NCI-H2081 (cell line): Measurements from ENCODE around the gene CHKB.

Source experiments
- DNase-seq, 2 experiments: peaks; one replicate each; lab custom pipeline; 2025; lab: John Stamatoyannopoulos, UW

Gene CHKB

GRCh38 chr22:50597097-50597496, 14.4 kb upstream of the CHKB start:
- no peak for DNase-seq

GRCh38 chr22:50595189-50595588, 12.5 kb upstream of the CHKB start:
- no peak for DNase-seq

- DNase-seq, result no peak
Observed at GRCh38 chr22:50587407-50587806, 4.8 kb upstream of the CHKB start.

GRCh38 chr22:50586416-50586815, 3.8 kb upstream of the CHKB start:
- DNase-seq, result no peak

- DNase-seq, result no peak
Observed at GRCh38 chr22:50585781-50586180, 3.1 kb upstream of the CHKB start.

GRCh38 chr22:50585238-50585637, 2.6 kb upstream of the CHKB start:
- DNase-seq, result no peak

- DNase-seq, result no peak
Observed at GRCh38 chr22:50584106-50585096, 1.8 kb upstream of the CHKB start.

GRCh38 chr22:50583294-50583861, 729 bp upstream of the CHKB start:
- DNase-seq, result no peak

GRCh38 chr22:50581950-50582492, 628 bp downstream of the CHKB start:
- no peak for DNase-seq

- DNase-seq, result no peak
Observed at GRCh38 chr22:50581031-50581949, 1.4 kb downstream of the CHKB start.

- DNase-seq, result no peak
Observed at GRCh38 chr22:50579752-50580151, 2.9 kb downstream of the CHKB start.

- no peak for DNase-seq
Observed at GRCh38 chr22:50578776-50579310, 3.8 kb downstream of the CHKB start.

GRCh38 chr22:50577987-50578775, 4.5 kb downstream of the CHKB start, which contains the start of gene CPT1B:
Gene CPT1B (minus strand): TSS chr22:50578427. CDS start chr22:50577915, 512 bp downstream.
- no peak for DNase-seq

GRCh38 chr22:50577697-50577986, 5.0 kb downstream of the CHKB start:
- DNase-seq, result no peak

- no peak for DNase-seq
Observed at GRCh38 chr22:50576806-50577696, 5.6 kb downstream of the CHKB start.

- peak in 1 of 2 experiments; percentile 22 for DNase-seq
Observed at GRCh38 chr22:50576070-50576469, 6.6 kb downstream of the CHKB start.

- no peak for DNase-seq
Observed at GRCh38 chr22:50575426-50575941, 7.2 kb downstream of the CHKB start.

GRCh38 chr22:50574383-50574755, 8.3 kb downstream of the CHKB start:
- DNase-seq, result no peak

- DNase-seq, result no peak
Observed at GRCh38 chr22:50573491-50574382, 8.9 kb downstream of the CHKB start.
